CD4-positive, alpha-beta T cell treated with Interleukin-12 subunit alpha and Interleukin-12 subunit beta, for 1 hour (primary cell): ENCODE data around the gene TSEN34.
"Not testable (repeated sequence)": the region's sequence is repeated elsewhere in the genome, so short reads cannot be mapped to it uniquely, and the experiment has no call there.

Experiments
- DNase-seq: peaks from one replicate; pipeline ENCODE4 v3.0.0-alpha.2; 2020

The TSEN34 gene

GRCh38 chr19:54209811-54210494 is 18.8 kb downstream of the TSEN34 start:
- peak; percentile 31 for DNase-seq

GRCh38 chr19:54211235-54211634 is 20.1 kb downstream of the TSEN34 start:
- no peak for DNase-seq

DNA sequence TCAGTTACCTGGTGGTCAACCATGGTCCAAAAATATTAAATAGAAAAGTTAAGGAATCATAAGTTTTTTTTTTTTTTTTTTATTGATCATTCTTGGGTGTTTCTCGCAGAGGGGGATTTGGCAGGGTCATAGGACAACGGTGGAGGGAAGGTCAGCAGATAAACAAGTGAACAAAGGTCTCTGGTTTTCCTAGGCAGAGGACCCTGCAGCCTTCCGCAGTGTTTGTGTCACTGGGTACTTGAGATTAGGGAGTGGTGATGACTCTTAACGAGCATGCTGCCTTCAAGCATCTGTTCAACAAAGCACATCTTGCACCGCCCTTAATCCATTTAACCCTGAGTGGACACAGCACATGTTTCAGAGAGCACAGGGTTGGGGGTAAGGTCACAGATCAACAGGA is 23.1 kb downstream of the TSEN34 start:
- DNase-seq = not testable (repeated sequence)

DNA sequence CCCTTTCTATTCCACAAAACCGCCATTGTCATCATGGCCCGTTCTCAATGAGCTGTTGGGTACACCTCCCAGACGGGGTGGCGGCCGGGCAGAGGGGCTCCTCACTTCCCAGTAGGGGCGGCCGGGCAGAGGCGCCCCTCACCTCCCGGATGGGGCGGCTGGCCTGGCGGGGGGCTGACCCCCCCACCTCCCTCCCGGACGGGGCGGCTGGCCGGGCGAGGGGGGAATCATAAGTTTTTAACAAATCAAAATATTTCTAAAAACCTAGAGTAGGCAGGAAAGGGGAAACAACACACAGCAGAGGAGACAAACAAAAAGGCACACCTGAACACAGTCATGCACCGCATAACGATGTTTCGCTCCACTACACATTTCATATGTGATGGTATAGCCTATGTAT is 23.6 kb downstream of the TSEN34 start:
- DNase-seq = not testable (repeated sequence)

DNA sequence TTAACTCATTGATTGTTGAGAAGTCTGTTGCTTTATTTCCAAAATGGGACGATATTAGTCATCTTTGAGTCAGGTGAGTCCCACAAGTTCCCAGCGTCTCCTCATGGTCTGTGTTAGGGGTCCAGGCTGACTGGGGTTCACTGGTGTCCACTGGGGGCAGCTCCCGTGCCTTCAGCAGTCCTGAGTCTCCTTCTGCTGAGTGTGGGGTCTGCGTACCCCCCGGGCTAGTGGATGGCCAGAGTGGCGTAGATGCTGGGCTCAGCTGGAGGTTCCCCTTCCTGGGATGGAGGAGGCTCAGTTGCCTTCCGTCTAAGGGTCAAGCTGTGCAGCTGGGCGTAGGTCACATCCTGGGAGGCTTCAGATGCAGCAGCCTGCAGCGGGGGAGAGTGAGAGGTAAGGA is 25.8 kb downstream of the TSEN34 start:
- no peak for DNase-seq

- DNase-seq = not testable (repeated sequence)
Measured at GRCh38 chr19:54217517-54218247, 26.6 kb downstream of the TSEN34 start.

GRCh38 chr19:54218259-54218658 is 27.2 kb downstream of the TSEN34 start:
- DNase-seq = no peak

DNA sequence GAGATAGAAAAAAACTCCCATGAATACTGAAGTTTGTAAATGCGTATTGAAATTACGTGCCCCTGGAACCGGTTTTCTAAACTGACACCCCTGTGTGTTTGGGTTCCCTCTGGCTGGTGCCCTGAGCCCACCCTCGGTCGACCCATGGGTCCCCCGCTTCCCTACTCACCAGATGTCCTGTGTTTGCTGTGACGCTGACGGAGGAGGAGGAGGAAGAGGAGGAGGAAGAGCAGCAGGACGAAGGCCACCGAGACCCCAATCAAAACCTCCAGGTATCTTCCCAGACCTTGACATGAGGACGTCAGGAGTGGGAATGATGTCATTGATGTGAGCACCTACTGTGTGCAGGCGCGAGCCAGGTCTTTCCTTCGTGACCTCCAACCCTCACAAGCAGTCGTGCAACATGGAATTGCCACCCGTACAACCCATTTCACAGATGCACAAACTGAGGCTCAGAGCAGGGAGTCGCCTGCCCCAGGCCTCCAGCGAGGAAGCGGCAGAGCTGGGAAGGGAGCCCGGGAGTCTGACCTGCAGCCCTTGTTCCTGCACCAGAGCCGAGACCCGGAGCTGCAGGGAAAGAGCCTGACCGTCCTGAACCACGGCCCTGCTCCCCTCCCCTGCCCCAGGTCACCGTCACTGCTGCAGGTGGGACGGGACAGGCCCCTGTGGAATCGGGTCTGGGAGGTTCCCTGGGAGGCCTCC is 28.0 kb downstream of the TSEN34 start:
- no peak for DNase-seq

DNA sequence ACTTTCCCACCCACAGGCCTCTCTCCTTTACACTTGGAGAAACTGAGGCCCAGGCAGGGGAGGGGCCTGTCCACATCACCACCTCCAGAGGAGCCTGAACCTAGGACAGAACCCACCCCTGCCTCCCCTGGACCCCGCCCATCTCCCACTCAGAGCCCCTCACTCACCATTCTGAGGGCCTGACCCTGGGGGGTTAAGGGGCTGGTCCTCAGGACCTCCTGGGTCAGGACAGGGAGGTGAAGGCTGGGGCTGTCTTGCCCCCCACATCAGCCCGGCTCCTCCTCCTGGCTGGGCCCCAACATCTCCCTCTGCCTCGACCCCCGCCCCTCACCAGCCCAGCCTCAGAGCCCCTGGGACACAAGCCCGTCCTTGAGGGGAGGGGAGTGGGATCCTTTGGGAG is 28.6 kb downstream of the TSEN34 start:
- not testable (repeated sequence) for DNase-seq

DNA sequence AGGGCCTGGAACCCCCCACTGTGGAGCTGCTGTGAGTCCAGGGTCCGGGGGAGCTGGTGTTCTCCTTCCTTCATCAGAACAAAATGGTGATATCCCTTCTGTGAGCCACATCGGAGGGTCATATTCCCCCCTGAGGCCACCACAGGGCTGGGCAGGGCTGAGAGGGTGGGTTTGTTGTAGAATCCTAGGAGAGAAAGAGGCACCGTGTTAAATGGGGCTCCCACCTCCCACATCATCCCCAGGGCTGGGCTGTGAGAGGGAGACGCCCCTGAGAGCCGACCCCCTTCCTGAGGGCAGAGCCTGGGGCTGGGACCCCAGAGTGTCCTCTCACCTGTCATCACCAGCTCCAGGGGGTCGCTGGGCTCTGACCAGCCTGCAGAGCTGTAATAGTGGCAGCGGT is 30.8 kb downstream of the TSEN34 start:
- DNase-seq = not testable (repeated sequence)

GRCh38 chr19:54222474-54223276 is 31.6 kb downstream of the TSEN34 start, which contains the start of gene LILRB3:
LILRB3 (minus strand) TSS chr19:54223007; CDS start chr19:54222976, 31 bp downstream.
- not testable (repeated sequence) for DNase-seq

DNA sequence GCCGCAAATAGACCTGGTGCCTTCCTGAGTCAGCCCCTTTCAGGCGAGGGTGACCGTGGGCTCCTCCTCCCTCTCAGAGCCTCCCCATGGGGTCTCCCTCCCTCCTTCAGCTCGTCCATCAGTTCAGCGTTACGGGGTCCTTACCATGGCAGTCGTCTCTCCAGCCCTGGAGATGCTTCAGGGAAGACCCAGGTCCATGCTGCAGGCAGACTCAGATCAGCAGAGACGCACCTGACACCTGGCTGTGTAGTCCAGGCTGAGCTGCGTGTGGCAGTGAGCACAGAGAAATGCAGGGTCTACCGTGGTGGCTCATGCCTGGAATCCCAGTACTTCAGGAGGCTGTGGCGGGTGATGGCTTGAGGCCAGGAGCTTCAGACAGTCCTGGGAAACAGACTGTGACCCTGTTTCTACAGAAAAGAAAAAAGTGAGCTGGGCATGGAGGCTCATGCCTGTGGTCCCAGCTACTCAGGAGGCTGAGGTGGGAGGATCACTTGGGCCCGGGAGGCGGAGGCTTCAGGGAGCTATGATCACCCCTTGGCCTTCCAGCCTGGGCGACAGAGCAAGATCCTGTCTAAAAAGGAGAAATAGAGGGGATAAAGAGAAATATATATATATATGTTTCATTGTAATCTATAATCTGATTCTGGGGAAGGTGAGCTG is 32.3 kb downstream of the TSEN34 start:
- DNase-seq = not testable (repeated sequence)

DNA sequence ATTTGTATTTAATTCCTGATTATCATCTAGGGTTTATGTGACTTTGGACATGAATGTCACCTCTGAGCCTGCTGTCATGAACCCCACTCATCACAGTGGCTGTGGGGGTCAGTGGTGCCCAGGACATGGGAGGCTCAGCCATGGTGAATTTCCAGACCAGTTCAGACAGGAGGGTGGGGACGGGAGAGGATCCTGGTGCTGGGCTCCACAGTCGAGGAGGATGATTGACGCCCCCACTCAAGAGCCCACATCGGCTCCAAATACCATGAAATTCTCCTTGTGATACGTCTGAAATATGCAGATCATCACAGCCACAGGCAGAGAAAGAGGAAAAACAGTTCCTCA is 32.8 kb downstream of the TSEN34 start:
- not testable (repeated sequence) for DNase-seq

GRCh38 chr19:54224619-54225018 is 33.5 kb downstream of the TSEN34 start:
- not testable (repeated sequence) for DNase-seq

- no peak for DNase-seq
Measured at GRCh38 chr19:54229146-54229545, 38.0 kb downstream of the TSEN34 start.

DNA sequence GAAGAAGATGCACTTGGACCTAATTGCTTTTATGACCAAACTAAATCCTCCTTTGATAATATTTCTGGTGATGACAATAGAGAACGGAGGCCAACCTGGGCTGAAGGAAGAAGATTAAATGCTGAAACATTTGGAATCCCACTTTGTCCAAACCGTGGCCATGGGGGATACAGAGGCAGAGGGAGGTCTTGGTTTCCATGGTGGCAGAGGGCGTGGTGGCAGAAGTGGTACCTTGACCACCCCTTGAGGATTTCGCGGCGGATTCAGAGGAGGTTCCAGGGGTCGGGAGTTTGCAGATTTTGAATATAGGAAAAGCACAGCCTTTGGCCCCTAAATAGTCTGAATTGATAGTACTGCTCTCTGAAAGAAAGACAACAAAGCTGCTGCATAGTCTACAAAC is 38.9 kb downstream of the TSEN34 start:
- no peak for DNase-seq

DNA sequence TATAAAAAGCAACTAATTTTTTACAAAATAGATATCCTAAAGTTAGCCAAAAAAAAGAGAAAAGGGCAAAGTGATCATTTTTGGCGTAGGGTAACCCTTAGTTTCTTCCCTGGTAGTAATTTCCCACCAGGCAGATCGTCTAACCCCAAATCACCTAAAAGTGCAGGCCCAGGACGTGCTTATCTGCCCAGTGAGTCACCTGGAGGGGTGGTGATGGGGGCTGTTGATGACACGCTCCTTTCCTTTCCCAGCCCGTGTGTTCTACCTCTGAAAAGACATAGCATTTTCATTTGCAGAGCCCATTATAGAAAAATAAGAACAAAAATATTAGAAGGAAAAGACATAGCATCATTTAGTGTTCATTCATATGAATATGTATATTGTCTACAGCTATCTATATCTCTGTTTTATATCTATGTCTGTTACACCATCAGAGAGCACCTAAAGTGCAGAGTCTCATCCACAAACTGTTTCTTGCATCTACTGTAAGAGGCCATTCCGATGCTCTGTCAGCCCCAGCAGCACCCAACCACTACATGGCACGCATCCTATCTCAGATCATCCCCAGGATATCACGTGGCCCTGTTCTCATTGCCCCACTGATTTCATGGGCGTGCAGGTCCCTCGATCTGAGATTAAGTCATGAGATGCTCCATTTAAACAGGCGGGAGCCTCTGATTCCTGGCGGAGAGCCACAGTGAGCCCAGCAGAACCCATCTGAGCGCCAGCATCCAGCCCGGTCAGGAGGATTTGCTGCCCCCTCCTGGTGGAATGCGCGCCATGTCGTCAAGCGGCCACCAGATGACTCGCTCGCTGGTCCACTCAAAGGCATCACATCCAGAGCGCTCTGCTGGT is 40.2 kb downstream of the TSEN34 start:
- DNase-seq = peak; percentile 86

GRCh38 chr19:54233941-54234340 is 42.8 kb downstream of the TSEN34 start:
- DNase-seq = no peak

DNA sequence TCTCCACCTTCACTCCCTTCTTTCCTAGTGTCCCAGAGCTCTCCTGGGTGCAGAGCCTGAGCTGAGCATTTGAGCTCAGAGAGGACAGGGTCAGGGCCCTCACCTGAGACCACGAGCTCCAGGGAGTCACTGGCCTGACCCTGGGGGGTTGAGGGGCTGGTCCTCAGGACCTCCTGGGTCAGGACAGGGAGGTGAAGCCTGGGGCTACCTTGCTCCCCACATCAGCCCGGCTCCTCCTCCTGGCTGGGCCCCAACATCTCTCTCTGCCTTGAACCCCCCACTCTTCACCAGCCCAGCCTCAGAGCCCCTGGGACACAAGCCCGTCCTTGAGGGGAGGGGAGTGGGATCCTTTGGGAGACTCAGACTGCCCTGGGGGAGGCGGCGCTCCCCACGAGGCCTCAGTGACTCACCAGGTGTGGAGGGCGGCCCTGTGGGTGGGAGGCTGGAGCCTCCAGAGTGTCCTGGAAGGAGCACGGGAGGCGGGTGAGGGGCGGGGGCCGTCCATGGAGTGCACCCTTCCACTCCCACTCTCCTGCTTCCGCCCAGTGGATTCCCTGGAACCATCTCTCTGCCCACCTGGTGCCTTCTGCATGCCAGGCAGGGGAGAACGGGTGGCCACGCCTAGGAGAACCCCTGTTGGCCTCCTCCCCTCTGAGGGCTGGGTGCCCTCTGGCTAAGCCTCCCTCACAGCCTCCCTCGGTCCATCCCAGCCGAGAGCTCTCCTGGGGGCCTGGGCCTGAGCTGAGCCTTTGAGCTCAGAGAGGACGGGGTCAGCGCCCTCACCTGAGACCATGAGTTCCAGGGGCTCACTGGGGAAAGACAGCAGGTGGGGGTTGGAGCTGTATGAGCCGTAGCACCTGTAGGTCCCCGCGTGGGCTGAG is 48.6 kb downstream of the TSEN34 start:
- not testable (repeated sequence) for DNase-seq
